ENCODE data around the gene POLR1D. TPM values are rescaled to one million over a fixed set of nuclear protein-coding genes. Genes with fewer than 3 reads are reported as not detected.

Gene POLR1D
- total and polyA plus RNA-seq, 7 experiments from 2014 or later: 111 to 176 (median 136) TPM

DNA sequence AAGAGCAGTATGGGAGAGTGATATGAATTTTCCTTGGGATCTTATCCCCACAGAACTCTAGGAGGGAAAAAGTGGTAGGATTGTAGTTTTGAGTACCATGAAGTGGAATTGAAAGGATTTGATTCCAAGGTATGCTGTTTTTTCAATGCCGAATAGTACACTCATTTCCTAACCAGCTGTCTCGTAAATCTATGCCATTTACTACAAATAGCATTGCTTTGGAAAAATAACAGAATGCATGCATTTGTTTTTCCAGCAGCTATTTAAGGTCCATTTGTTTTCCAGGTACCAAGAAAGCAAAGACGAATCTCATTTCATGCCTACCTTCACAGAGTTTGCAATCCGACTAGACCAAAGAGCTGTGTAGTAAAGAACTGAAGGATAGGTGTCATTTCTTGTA lies 10.5 kb downstream of the POLR1D start:
- H3K36me3 Mint-ChIP-seq: peaks cover 3 to 48% (median 20%) of the 10 kb centered on the region in 5 donors
- ATAC-seq (no peak), DNase-seq (no peak)
- no peak overlapping the region for H3K4me3 Mint-ChIP-seq
- H3K27me3 ChIP-seq (ENCODE audit: control insufficient read depth in 2 of 2, insufficient read depth in 2 of 2, low read length in 2 of 2): no peaks in the 10 kb centered on the region
- H3K27ac Mint-ChIP-seq: peak overlapping the region in 2 of 9 donors; percentile 17 to 23
- no peaks in the 10 kb centered on the region for H3K9me3 Mint-ChIP-seq
- no peak overlapping the region for H3K4me3 ChIP-seq (ENCODE audit: low read length)
- no peak overlapping the region for H3K27ac ChIP-seq (ENCODE audit: low read depth, low read length)
- intact Hi-C loops (cut with micrococcal nuclease): no loop called here
- peaks cover 4 to 9% of the 10 kb centered on the region in 2 donors for H3K4me1 ChIP-seq (ENCODE audit: control insufficient read depth in 2 of 2, insufficient read depth in 2 of 2, low read length in 2 of 2)
- POLR2A ChIA-PET: interaction anchor here (0.8 kb wide), 1 partner anchor 13 kb away, joined by 3 read pairs; no protein-coding TSS in a partner anchor
- peaks cover 0 to 3% (median 0%) of the 10 kb centered on the region in 3 experiments for H3K36me3 ChIP-seq (ENCODE audit: control insufficient read depth in 2 of 3, insufficient read depth in 3 of 3, low read length in 3 of 3)
- peaks cover 38 to 89% (median 78%) of the 10 kb centered on the region in 7 donors for H3K4me1 Mint-ChIP-seq
- H3K9me3 ChIP-seq (ENCODE audit: control insufficient read depth in 2 of 3, low read length in 3 of 3): no peaks in the 10 kb centered on the region
- CTCF ChIA-PET: interaction anchor here (1.6 kb wide), 1 partner anchor 9 kb away, joined by 3 read pairs; no protein-coding TSS in a partner anchor
- H3K27me3 Mint-ChIP-seq: no peaks in the 10 kb centered on the region

DNA sequence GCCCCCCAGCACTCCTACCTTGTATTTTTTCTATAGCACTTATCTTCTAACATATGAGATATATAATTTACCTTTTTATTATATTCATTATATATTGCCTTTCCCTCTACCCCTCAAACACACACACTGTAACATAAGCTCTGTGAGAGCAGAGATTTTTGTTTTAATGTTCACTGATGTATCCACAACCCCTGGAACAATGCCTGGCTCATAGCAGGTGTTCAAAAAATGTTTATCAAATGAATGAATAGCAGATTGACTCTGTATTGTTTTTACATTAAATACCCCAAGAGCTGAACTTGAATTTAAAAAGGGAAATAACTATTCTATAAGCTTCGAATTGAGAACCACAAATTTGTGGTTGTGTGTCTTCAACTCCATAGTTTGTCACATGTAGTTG lies 11.0 kb downstream of the POLR1D start:
- Histone ChIP-seq H3K36me3 (ENCODE audit: control insufficient read depth in 2 of 3, insufficient read depth in 3 of 3, low read length in 3 of 3) (no peaks in the 10 kb centered on the region), H3K27ac (ENCODE audit: low read depth, low read length) (no peak overlapping the region), H3K9me3 (ENCODE audit: control insufficient read depth in 2 of 3, low read length in 3 of 3) (no peaks in the 10 kb centered on the region), H3K27me3 (ENCODE audit: control insufficient read depth in 2 of 2, insufficient read depth in 2 of 2, low read length in 2 of 2) (no peaks in the 10 kb centered on the region), H3K4me3 (ENCODE audit: low read length) (no peak overlapping the region), H3K4me1 (ENCODE audit: control insufficient read depth in 2 of 2, insufficient read depth in 2 of 2, low read length in 2 of 2) (peaks cover 4 to 9% of the 10 kb centered on the region in 2 donors)
- ChIA-PET POLR2A (interaction anchor here (0.8 kb wide), 1 partner anchor 13 kb away, joined by 3 read pairs; no protein-coding TSS in a partner anchor), CTCF (interaction anchor here (1.6 kb wide), 1 partner anchor 10 kb away, joined by 3 read pairs; no protein-coding TSS in a partner anchor)
- Mint-ChIP-seq H3K4me3 (no peak overlapping the region), H3K27ac (peak overlapping the region in 2 of 9 donors; percentile 17 to 23), H3K4me1 (peaks cover 35 to 86% (median 75%) of the 10 kb centered on the region in 7 donors), H3K27me3 (no peaks in the 10 kb centered on the region), H3K9me3 (no peaks in the 10 kb centered on the region), H3K36me3 (peaks cover 3 to 43% (median 20%) of the 10 kb centered on the region in 5 donors)
- ATAC-seq (no peak), DNase-seq (no peak)
- intact Hi-C loops (cut with micrococcal nuclease): no loop called here

DNA sequence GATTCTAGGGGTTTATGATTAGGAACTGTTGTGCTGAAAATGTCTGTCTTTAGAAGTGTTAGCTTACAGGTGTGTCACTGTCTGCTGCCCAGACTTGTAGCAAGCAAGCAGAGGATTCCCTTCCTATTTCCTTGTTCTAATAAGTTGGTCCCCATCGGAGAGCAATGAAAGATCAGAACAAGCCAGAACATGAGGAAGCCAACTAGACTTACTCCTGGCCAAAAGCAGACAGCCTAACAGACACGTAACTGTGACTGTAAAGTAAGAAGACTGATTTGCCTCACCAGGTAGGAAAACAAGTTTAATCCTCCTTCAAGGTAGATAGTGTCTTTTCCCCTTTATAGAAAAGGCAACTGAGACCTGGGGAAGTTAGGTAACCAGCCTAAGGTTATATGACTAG lies 12.5 kb downstream of the POLR1D start:
- Mint-ChIP-seq H3K36me3 (peaks cover 3 to 39% (median 16%) of the 10 kb centered on the region in 5 donors), H3K4me1 (peaks cover 29 to 83% (median 69%) of the 10 kb centered on the region in 7 donors), H3K4me3 (no peak overlapping the region), H3K27me3 (no peaks in the 10 kb centered on the region), H3K9me3 (no peaks in the 10 kb centered on the region), H3K27ac (peak overlapping the region in 1 of 9 donors; percentile 4)
- no peak overlapping the region for H3K4me3 ChIP-seq (ENCODE audit: low read length)
- no peaks in the 10 kb centered on the region for H3K9me3 ChIP-seq (ENCODE audit: control insufficient read depth in 2 of 3, low read length in 3 of 3)
- intact Hi-C loops (cut with micrococcal nuclease): no loop called here
- POLR2A ChIA-PET: interaction anchor here (1.4 kb wide), 1 partner anchor 12 kb away, joined by 8 read pairs; the partner anchor contains the start of gene POLR1D
- ATAC-seq (no peak), DNase-seq (no peak)
- no peak overlapping the region for H3K27ac ChIP-seq (ENCODE audit: low read depth, low read length)
- H3K4me1 ChIP-seq (ENCODE audit: control insufficient read depth in 2 of 2, insufficient read depth in 2 of 2, low read length in 2 of 2): peaks cover under 1 to 9% of the 10 kb centered on the region in 2 donors
- H3K27me3 ChIP-seq (ENCODE audit: control insufficient read depth in 2 of 2, insufficient read depth in 2 of 2, low read length in 2 of 2): no peaks in the 10 kb centered on the region
- CTCF ChIA-PET: no interaction called here
- H3K36me3 ChIP-seq (ENCODE audit: control insufficient read depth in 2 of 3, insufficient read depth in 3 of 3, low read length in 3 of 3): no peaks in the 10 kb centered on the region

DNA sequence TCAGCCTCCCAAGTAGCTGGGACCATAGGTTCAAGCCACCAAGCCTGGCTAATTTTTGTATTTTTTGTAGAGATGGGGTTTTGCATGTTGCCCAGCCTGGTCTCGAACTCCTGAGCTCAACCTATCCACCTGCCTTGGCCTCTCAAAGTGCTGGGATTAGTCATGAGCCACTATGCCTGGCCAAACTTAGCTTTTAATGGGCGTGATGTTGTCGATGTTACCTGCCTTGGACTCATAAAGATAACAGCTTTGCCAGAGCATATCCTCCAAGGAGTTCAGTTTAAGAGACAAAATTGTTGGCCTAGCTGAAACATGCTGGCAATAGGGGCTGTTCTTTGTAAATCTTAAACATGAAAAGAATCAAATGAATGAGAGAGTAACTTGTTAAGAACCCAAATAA lies 13.1 kb downstream of the POLR1D start:
- peaks cover 29 to 85% (median 73%) of the 10 kb centered on the region in 7 donors for H3K4me1 Mint-ChIP-seq
- no peaks in the 10 kb centered on the region for H3K27me3 Mint-ChIP-seq
- H3K4me3 Mint-ChIP-seq: no peak overlapping the region
- ChIA-PET POLR2A (interaction anchor here (1.4 kb wide), 1 partner anchor 13 kb away, joined by 8 read pairs; the partner anchor contains the start of gene POLR1D), CTCF (no interaction called here)
- Histone ChIP-seq H3K9me3 (ENCODE audit: control insufficient read depth in 2 of 3, low read length in 3 of 3) (no peaks in the 10 kb centered on the region), H3K27ac (ENCODE audit: low read depth, low read length) (no peak overlapping the region), H3K27me3 (ENCODE audit: control insufficient read depth in 2 of 2, insufficient read depth in 2 of 2, low read length in 2 of 2) (no peaks in the 10 kb centered on the region), H3K4me3 (ENCODE audit: low read length) (no peak overlapping the region), H3K4me1 (ENCODE audit: control insufficient read depth in 2 of 2, insufficient read depth in 2 of 2, low read length in 2 of 2) (peaks cover 0 to 9% of the 10 kb centered on the region in 2 donors), H3K36me3 (ENCODE audit: control insufficient read depth in 2 of 3, insufficient read depth in 3 of 3, low read length in 3 of 3) (no peaks in the 10 kb centered on the region)
- H3K27ac Mint-ChIP-seq: no peak overlapping the region
- ATAC-seq (no peak), DNase-seq (no peak)
- no peaks in the 10 kb centered on the region for H3K9me3 Mint-ChIP-seq
- intact Hi-C loops (cut with micrococcal nuclease): no loop called here
- peaks cover 3 to 41% (median 16%) of the 10 kb centered on the region in 5 donors for H3K36me3 Mint-ChIP-seq

DNA sequence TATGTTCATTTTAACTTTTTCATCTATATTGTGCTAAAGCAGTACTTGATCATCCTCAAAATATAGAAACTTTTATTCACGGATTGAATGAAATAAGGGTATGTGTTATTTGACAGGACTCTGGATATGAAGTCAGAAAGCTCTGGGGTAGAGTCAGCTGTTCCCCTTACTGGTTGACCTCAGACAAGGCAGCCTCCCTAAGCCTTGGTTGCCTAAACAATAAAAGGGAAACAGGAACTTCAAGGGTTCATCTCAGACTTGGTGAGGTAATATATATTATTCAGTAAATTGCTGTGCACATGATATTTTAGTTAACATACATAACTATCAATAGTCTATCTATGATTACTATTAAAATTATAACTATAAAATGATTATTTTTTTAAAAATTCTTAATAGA lies 13.6 kb downstream of the POLR1D start:
- Mint-ChIP-seq H3K9me3 (no peaks in the 10 kb centered on the region), H3K4me3 (no peak overlapping the region), H3K36me3 (peaks cover 3 to 44% (median 16%) of the 10 kb centered on the region in 5 donors), H3K4me1 (peaks cover 29 to 87% (median 76%) of the 10 kb centered on the region in 7 donors), H3K27me3 (no peaks in the 10 kb centered on the region), H3K27ac (peak overlapping the region in 1 of 9 donors; percentile 36)
- no peak overlapping the region for H3K4me3 ChIP-seq (ENCODE audit: low read length)
- no peak overlapping the region for H3K27ac ChIP-seq (ENCODE audit: low read depth, low read length)
- no peaks in the 10 kb centered on the region for H3K9me3 ChIP-seq (ENCODE audit: control insufficient read depth in 2 of 3, low read length in 3 of 3)
- DNase-seq (no peak), ATAC-seq (peak; percentile 69)
- intact Hi-C loops (cut with micrococcal nuclease): no loop called here
- H3K36me3 ChIP-seq (ENCODE audit: control insufficient read depth in 2 of 3, insufficient read depth in 3 of 3, low read length in 3 of 3): no peaks in the 10 kb centered on the region
- peaks cover 0 to 9% of the 10 kb centered on the region in 2 donors for H3K4me1 ChIP-seq (ENCODE audit: control insufficient read depth in 2 of 2, insufficient read depth in 2 of 2, low read length in 2 of 2)
- ChIA-PET CTCF (no interaction called here), POLR2A (no interaction called here)
- no peaks in the 10 kb centered on the region for H3K27me3 ChIP-seq (ENCODE audit: control insufficient read depth in 2 of 2, insufficient read depth in 2 of 2, low read length in 2 of 2)

DNA sequence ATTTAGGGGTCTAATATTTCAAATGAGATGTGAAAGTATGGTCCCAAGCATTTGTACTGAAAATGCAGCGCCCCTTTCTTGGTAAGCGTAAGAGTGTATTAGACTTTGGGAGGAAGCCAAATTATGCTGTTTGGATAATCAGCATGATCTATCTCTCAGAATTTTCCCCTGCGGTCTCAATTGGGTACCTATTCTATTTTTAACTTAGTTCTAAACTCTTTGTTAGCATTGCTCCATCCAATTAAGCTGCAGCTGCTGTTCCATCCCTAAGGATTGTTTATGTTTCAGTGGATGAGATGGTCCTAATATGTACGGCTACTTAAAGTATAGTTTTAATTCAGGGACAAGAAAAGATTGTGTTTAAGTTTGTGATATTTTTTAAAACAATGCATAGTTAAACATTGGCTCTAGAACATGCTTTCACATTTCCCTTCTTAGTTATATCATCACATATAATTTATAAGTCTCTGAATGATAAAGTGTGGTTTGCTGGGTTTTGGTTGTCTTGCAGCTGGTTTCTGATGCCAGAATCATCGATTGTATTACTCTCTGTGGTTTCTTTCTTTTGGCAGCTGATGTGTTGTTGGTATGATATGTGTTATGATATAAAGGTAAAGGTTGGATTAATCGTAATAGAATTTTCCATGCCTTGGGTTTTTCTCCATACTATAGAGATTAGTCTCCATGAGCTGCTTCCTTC lies 15.0 kb downstream of the POLR1D start:
- ChIA-PET POLR2A (no interaction called here), CTCF (no interaction called here)
- peaks cover 0 to 6% of the 10 kb centered on the region in 2 donors for H3K4me1 ChIP-seq (ENCODE audit: control insufficient read depth in 2 of 2, insufficient read depth in 2 of 2, low read length in 2 of 2)
- no peaks in the 10 kb centered on the region for H3K9me3 ChIP-seq (ENCODE audit: control insufficient read depth in 2 of 3, low read length in 3 of 3)
- ATAC-seq (no peak), DNase-seq (no peak)
- H3K27me3 ChIP-seq (ENCODE audit: control insufficient read depth in 2 of 2, insufficient read depth in 2 of 2, low read length in 2 of 2): no peaks in the 10 kb centered on the region
- no peaks in the 10 kb centered on the region for H3K36me3 ChIP-seq (ENCODE audit: control insufficient read depth in 2 of 3, insufficient read depth in 3 of 3, low read length in 3 of 3)
- H3K4me1 Mint-ChIP-seq: peaks cover 22 to 81% (median 65%) of the 10 kb centered on the region in 7 donors
- H3K36me3 Mint-ChIP-seq: peaks cover 3 to 31% (median 7%) of the 10 kb centered on the region in 5 donors
- intact Hi-C loops (cut with micrococcal nuclease): no loop called here
- H3K4me3 Mint-ChIP-seq: peak overlapping the region in 5 of 10 donors; percentile 9 to 41 (median 19)
- no peak overlapping the region for H3K27ac ChIP-seq (ENCODE audit: low read depth, low read length)
- peak overlapping the region in 6 of 9 donors; percentile 11 to 61 (median 24) for H3K27ac Mint-ChIP-seq
- no peaks in the 10 kb centered on the region for H3K27me3 Mint-ChIP-seq
- H3K9me3 Mint-ChIP-seq: no peaks in the 10 kb centered on the region
- no peak overlapping the region for H3K4me3 ChIP-seq (ENCODE audit: low read length)
